ENCODE measurements around the gene RER1. TPM values are rescaled to one million over a fixed set of nuclear protein-coding genes. Genes with fewer than 3 reads are reported as not detected.

The RER1 gene
- total RNA-seq, 1 experiment from 2014 or later, result 110 TPM

- no peak overlapping the region for H3K56ac ChIP-seq (ENCODE audit: insufficient read length, low read depth, low read length)
- H3K79me1 ChIP-seq (ENCODE audit: insufficient read depth, low read depth, low read length, poor library complexity, severe bottlenecking), result no peaks in the 10 kb centered on the region
- Mint-ChIP-seq H3K27me3 (ENCODE audit: low read depth) (no peaks in the 10 kb centered on the region), H3K27ac (no peak overlapping the region), H3K9me3 (no peaks in the 10 kb centered on the region), H3K36me3 (ENCODE audit: insufficient read depth in 1 of 3, low read depth in 3 of 3) (no peaks in the 10 kb centered on the region), H3K4me1 (peaks cover 0 to 4% of the 10 kb centered on the region in 2 experiments; a peak in 1 of 4 replicates), H3K4me3 (no peak overlapping the region)
- H3K4ac ChIP-seq (ENCODE audit: low read depth, low read length), result no peak overlapping the region
- H3K4me2 ChIP-seq (ENCODE audit: insufficient read depth, insufficient read length, low read length), result no peak overlapping the region
- H4K91ac ChIP-seq (ENCODE audit: insufficient read length, low read depth, low read length), result no peak overlapping the region
- no peak overlapping the region for H2BK20ac ChIP-seq (ENCODE audit: low read depth, low read length, poor library complexity, severe bottlenecking)
- no peak overlapping the region for H3K18ac ChIP-seq (ENCODE audit: insufficient read length, low read depth, low read length)
- no peak overlapping the region for H3K27ac ChIP-seq (ENCODE audit: insufficient read length, low read depth, low read length)
- no peak for TF ChIP-seq CTCF (conservative IDR thresholded peaks at IDR 0.05)
- no CpG with 5 or more reads among the region's 39 CpGs for WGBS (ENCODE audit: extremely low coverage, insufficient read length, low lambda C conversion rate)
- H2BK12ac ChIP-seq (ENCODE audit: insufficient read length, low read depth, low read length), result no peak overlapping the region
- no peaks in the 10 kb centered on the region for H4K20me1 ChIP-seq (ENCODE audit: control insufficient read depth, insufficient read depth, insufficient read length)
- no peak overlapping the region; the same call in 1 of the 2 replicates for H3K14ac ChIP-seq (ENCODE audit: insufficient read depth, low read length)
- no peaks in the 10 kb centered on the region for H3K4me1 ChIP-seq (ENCODE audit: insufficient read depth, low read length)
- H2BK5ac ChIP-seq (ENCODE audit: insufficient read length, low read length), result no peak overlapping the region
- no peak overlapping the region for H2AFZ ChIP-seq (ENCODE audit: low read length)
- no peak overlapping the region for H3K9ac ChIP-seq (ENCODE audit: extremely low read depth, insufficient read length, low read length)
- no peak overlapping the region for H3K23ac ChIP-seq (ENCODE audit: insufficient read length, low read depth, low read length)
- H3K9me3 ChIP-seq (ENCODE audit: control insufficient read depth, low read depth, low read length), result no peaks in the 10 kb centered on the region
- H2BK15ac ChIP-seq (ENCODE audit: low read depth, low read length), result no peak overlapping the region
- H3K27me3 ChIP-seq (ENCODE audit: insufficient read depth, low read length), result no peaks in the 10 kb centered on the region
- H3K23me2 ChIP-seq (ENCODE audit: insufficient read length, low read depth, low read length, poor library complexity, severe bottlenecking), result no peaks in the 10 kb centered on the region
- H4K8ac ChIP-seq (replicated peaks; ENCODE audit: insufficient read length, low read depth, low read length), result no peak overlapping the region
- H2AK5ac ChIP-seq (ENCODE audit: insufficient read length, low read length), result no peak overlapping the region
- H2BK120ac ChIP-seq (ENCODE audit: low read depth, low read length, poor library complexity, severe bottlenecking), result no peak overlapping the region
- H3K79me2 ChIP-seq (ENCODE audit: insufficient read depth, low read length), result no peaks in the 10 kb centered on the region
- H4K5ac ChIP-seq (ENCODE audit: insufficient read length, low read depth, low read length), result no peak overlapping the region
- no peak overlapping the region for H3T11ph ChIP-seq (ENCODE audit: low read length)
- no peak for DNase-seq
These were observed 48.4 kb upstream of the RER1 start for GRCh38 chr1:2343023-2343935.
